Measurements from ENCODE around the gene OR7E24. TPM values are rescaled to one million over a fixed set of nuclear protein-coding genes. Genes with fewer than 3 reads are reported as not detected.

OR7E24 gene
- total and polyA plus RNA-seq, 7 donors, result not detected

DNA sequence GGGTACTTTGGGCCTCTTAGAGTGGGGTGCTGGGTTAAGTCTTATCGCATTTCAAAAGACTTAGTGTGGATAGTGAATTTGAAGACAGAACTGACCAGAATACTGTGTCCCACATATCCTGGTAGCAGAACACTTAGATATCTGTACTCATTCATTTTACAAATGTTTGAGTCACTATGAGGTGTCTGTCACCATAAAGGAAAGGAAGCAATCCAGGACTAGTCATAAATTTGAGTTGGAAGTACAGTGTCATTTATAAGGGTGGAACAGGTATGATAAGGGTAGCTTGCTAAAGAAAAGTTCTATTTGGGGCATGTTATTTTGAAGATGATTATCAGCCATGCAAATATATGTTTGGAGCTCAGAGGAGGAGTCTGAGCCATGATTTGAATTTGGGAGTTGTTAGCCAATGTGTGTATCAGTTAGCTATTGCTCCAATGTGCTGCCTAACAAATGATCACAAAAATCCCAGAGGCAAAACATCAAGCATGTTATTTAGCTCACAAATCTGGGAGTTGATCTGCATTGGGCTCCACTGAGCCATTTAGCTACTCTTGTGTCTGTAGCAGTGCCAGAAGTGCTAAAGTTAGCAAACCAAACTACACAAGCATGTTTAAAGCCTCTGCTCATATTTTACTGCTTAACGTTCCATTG is 38.6 kb downstream of the OR7E24 start:
- Histone ChIP-seq H3K27me3 (no peaks in the 10 kb centered on the region), H3K4me3 (no peak overlapping the region), H3K4me1 (no peaks in the 10 kb centered on the region), H3K27ac (no peak overlapping the region), H3K9me3 (peaks cover 6 to 58% (median 30%) of the 10 kb centered on the region in 4 donors), H3K36me3 (peaks cover 5 to 49% (median 16%) of the 10 kb centered on the region in 4 donors)
- WGBS, 2 donors, result 98 to 99% methylated on average over 2 of the region's 2 CpGs
- DNase-seq, result no peak
- TF ChIP-seq EP300 (IDR thresholded peaks at IDR 0.05) (no peak), POLR2A (IDR thresholded peaks at IDR 0.05) (no peak), POLR2AphosphoS5 (IDR thresholded peaks at IDR 0.05) (no peak)
- TF ChIP-seq, protein P1, sequence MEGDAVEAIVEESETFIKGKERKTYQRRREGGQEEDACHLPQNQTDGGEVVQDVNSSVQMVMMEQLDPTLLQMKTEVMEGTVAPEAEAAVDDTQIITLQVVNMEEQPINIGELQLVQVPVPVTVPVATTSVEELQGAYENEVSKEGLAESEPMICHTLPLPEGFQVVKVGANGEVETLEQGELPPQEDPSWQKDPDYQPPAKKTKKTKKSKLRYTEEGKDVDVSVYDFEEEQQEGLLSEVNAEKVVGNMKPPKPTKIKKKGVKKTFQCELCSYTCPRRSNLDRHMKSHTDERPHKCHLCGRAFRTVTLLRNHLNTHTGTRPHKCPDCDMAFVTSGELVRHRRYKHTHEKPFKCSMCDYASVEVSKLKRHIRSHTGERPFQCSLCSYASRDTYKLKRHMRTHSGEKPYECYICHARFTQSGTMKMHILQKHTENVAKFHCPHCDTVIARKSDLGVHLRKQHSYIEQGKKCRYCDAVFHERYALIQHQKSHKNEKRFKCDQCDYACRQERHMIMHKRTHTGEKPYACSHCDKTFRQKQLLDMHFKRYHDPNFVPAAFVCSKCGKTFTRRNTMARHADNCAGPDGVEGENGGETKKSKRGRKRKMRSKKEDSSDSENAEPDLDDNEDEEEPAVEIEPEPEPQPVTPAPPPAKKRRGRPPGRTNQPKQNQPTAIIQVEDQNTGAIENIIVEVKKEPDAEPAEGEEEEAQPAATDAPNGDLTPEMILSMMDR (IDR thresholded peaks at IDR 0.05), result no peak
- intact Hi-C loops (cut with DNase I), result no loop called here

DNA sequence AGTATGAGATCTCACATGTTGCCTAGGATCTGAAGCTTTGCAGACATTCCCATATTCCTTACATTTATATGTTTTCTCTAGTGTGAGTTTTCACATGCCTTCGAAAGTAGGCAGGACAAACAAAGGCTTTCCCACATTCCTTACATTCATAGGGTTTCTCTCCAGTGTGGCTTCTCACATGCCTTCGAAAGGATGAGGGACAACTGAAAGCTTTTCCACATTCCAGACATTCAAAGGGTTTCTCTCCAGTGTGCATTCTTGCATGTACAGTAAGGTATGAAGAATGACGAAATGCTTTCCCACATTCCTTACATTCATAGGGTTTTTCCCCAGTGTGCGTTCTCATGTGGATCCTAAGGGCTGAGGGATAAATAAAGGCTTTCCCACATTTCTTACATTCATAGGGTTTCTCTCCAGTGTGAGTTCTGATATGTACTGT is 44.7 kb downstream of the OR7E24 start:
- H3K4me1 ChIP-seq, result no peaks in the 10 kb centered on the region
- TF ChIP-seq POLR2AphosphoS5 (IDR thresholded peaks at IDR 0.05) (no peak), EP300 (IDR thresholded peaks at IDR 0.05) (no peak), POLR2A (IDR thresholded peaks at IDR 0.05) (no peak)
- TF ChIP-seq, protein P1 (IDR thresholded peaks at IDR 0.05), result no peak
- no peaks in the 10 kb centered on the region for H3K27me3 ChIP-seq
- no peak for DNase-seq
- intact Hi-C loops (cut with DNase I), result no loop called here
- H3K4me3 ChIP-seq, result no peak overlapping the region
- H3K9me3 ChIP-seq, result peaks cover 24 to 88% (median 61%) of the 10 kb centered on the region in 4 donors
- no peak overlapping the region for H3K27ac ChIP-seq
- 97% methylated on average over 4 of the region's 4 CpGs for WGBS, 2 donors
- H3K36me3 ChIP-seq, result peaks cover 27 to 88% (median 63%) of the 10 kb centered on the region in 4 donors

DNA sequence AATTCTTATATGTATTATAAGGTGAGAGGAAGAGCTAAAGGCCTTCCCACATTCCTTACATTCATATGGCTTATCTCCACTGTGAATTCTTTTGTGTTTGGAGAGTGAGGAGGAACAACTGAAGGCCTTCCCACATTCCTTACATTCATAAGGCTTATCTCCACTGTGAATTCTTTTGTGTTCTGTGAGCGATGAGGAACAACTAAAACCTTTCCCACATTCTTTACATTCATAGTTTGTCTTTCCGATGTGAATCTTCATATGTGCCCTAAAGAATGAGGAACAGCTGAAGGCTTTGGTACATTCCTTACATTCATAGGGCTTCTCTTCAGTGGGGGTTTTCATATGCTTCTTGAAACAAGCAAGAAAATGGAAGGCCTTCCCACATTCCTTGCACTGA is 45.6 kb downstream of the OR7E24 start:
- Histone ChIP-seq H3K4me3 (no peak overlapping the region), H3K36me3 (peaks cover 36 to 95% (median 72%) of the 10 kb centered on the region in 4 donors), H3K27me3 (no peaks in the 10 kb centered on the region), H3K27ac (no peak overlapping the region), H3K9me3 (peaks cover 27 to 85% (median 68%) of the 10 kb centered on the region in 4 donors), H3K4me1 (no peaks in the 10 kb centered on the region)
- TF ChIP-seq, protein P1 (IDR thresholded peaks at IDR 0.05), result no peak
- TF ChIP-seq POLR2AphosphoS5 (IDR thresholded peaks at IDR 0.05) (no peak), POLR2A (IDR thresholded peaks at IDR 0.05) (no peak), EP300 (IDR thresholded peaks at IDR 0.05) (no peak)
- intact Hi-C loops (cut with DNase I), result no loop called here
- DNase-seq, result no peak
- 94 to 99% methylated on average over 2 of the region's 2 CpGs for WGBS, 2 donors

Other genes with a start within 250 kb of the OR7E24 start
- under 1 TPM in 1 of 4 donors, not detected in 3; under 0.01 TPM for gene MUC16, start 240.5 kb upstream of the OR7E24 start, total RNA-seq
- under 1 TPM in 1 of 3 donors, not detected in 2; under 0.01 TPM for gene MUC16, start 240.5 kb upstream of the OR7E24 start, polyA plus RNA-seq
- gene OR1M1, start 163.9 kb upstream of the OR7E24 start, total RNA-seq, result not detected
- gene OR1M1, start 163.9 kb upstream of the OR7E24 start, polyA plus RNA-seq, result not detected
- gene OR7G2, start 143.5 kb upstream of the OR7E24 start, total RNA-seq, result not detected
- gene OR7G2, start 143.5 kb upstream of the OR7E24 start, polyA plus RNA-seq, result not detected
- not detected for gene OR7G1, start 135.2 kb upstream of the OR7E24 start, total RNA-seq
- not detected for gene OR7G1, start 135.2 kb upstream of the OR7E24 start, polyA plus RNA-seq
- gene OR7G3, start 124.0 kb upstream of the OR7E24 start, total RNA-seq, result not detected
- gene OR7G3, start 124.0 kb upstream of the OR7E24 start, polyA plus RNA-seq, result not detected
- gene ZNF317, start 110.5 kb upstream of the OR7E24 start, total RNA-seq, result 10 to 100 TPM; 11.4 to 20.8 (median 17.4) TPM
- gene ZNF317, start 110.5 kb upstream of the OR7E24 start, polyA plus RNA-seq, result 10 to 100 TPM; 12.6 to 24.5 (median 16.3) TPM
- gene OR7D2, start 72.0 kb upstream of the OR7E24 start, total RNA-seq, result not detected
- under 1 TPM in 1 of 3 donors, not detected in 2; 0.01 TPM for gene OR7D2, start 72.0 kb upstream of the OR7E24 start, polyA plus RNA-seq
- not detected for gene OR7D4, start 31.3 kb upstream of the OR7E24 start, total RNA-seq
- not detected for gene OR7D4, start 31.3 kb upstream of the OR7E24 start, polyA plus RNA-seq
- 10 to 100 TPM in 2 of 4 donors, 1 to 10 TPM in 2; 3.1 to 23.7 (median 11.9) TPM for gene ZNF699, start 58.9 kb downstream of the OR7E24 start, total RNA-seq
- gene ZNF699, start 58.9 kb downstream of the OR7E24 start, polyA plus RNA-seq, result 1 to 10 TPM in 1 of 3 donors, under 1 TPM in 2; 0.46 to 2.8 (median 0.60) TPM
- 10 to 100 TPM; 16.5 to 45.7 (median 23.9) TPM for gene ZNF559, start 73.2 kb downstream of the OR7E24 start, total RNA-seq
- 1 to 10 TPM; 3.7 to 9.1 (median 4.8) TPM for gene ZNF559, start 73.2 kb downstream of the OR7E24 start, polyA plus RNA-seq
- 1 to 10 TPM; 3.0 to 5.5 (median 3.3) TPM for gene ZNF177, start 112.1 kb downstream of the OR7E24 start, total RNA-seq
- 1 to 10 TPM in 1 of 3 donors, not detected in 2; 1.2 TPM for gene ZNF177, start 112.1 kb downstream of the OR7E24 start, polyA plus RNA-seq
- 10 to 100 TPM; 15.7 to 32.7 (median 21.6) TPM for gene ZNF266, start 184.6 kb downstream of the OR7E24 start, total RNA-seq
- gene ZNF266, start 184.6 kb downstream of the OR7E24 start, polyA plus RNA-seq, result 10 to 100 TPM in 1 of 3 donors, 1 to 10 TPM in 2; 3.7 to 24.9 (median 6.6) TPM
- gene ZNF560, start 247.7 kb downstream of the OR7E24 start, total RNA-seq, result not detected
- not detected for gene ZNF560, start 247.7 kb downstream of the OR7E24 start, polyA plus RNA-seq